ENCODE data around the gene ATP8B1. TPM values are rescaled to one million over a fixed set of nuclear protein-coding genes. Genes with fewer than 3 reads are reported as not detected.

The ATP8B1 gene
- total RNA-seq, 1 experiment from 2014 or later: 5.6 TPM

DNA sequence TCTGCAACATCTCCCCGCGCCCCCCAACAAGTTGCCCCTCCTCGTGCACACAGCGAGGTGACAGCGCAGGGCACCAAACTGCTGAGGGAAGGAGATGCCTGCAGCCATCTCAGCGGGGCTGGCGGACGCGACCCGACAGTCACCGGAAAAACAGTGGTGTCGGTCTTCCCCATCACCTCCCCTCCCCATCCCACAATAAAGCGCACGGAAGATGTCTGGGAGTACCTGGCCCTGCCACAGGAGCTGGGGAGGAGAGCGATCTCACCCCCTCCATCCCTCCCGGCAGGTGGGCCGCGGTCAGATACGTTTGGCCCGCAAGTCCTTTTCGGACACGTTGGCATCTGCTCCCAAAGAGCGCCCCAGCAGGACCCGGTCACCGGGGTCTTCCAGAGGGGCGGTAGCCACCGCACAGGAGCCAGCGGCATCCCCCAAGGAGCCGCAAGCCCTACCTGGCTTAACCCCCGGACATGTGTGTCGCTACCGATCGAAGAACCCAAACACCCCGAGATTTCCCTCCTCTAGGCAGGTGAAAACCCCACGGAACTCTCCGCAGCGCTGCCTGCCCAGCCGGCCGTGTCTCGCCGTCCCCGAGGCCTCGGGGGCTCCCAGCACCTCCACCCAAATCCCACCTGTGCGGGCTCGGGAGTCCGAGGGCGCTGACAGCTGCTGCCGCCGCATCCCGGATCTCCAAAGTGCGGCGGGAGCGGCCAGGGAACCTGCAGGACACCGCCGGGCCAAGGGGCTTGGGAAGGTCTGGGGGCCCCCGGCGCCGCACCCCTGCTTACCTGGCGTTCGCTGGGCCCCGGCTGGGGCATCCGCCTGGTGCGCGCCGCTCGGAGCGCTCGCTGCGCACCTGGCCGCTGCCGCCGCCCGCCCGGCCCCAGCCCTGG is 657 bp downstream of the ATP8B1 start:
- Mint-ChIP-seq H3K4me1 (peaks cover 23% of the 10 kb centered on the region), H3K36me3 (no peaks in the 10 kb centered on the region), H3K27ac (no peak overlapping the region), H3K4me3 (peak overlapping the region; percentile 88), H3K9me3 (no peaks in the 10 kb centered on the region), H3K27me3 (ENCODE audit: low read depth) (peaks cover 53% of the 10 kb centered on the region)
- peak; percentile 42 for DNase-seq (ENCODE audit: low spot score)
- ChIA-PET POLR2A (interaction anchor here (1.2 kb wide), 2 partner anchors 16 to 181 kb away, joined by 3 to 4 read pairs; partner anchors contain the start of gene NARS1), CTCF (interaction anchor here (1.0 to 1.2 kb wide), 4 partner anchors 41 to 172 kb away, joined by 3 to 4 read pairs (median 4); no protein-coding TSS in a partner anchor)
- peak; percentile 13 for ATAC-seq
- TF ChIP-seq EMX1 (CRISPR knock-in tag; IDR thresholded peaks at IDR 0.05) (no peak), TCF7 (CRISPR knock-in tag; IDR thresholded peaks at IDR 0.05; ENCODE audit: low read depth) (no peak), RORB (CRISPR knock-in tag; IDR thresholded peaks at IDR 0.05) (no peak), OVOL2 (CRISPR knock-in tag; IDR thresholded peaks at IDR 0.05; ENCODE audit: borderline replicate concordance) (no peak), NFYB (CRISPR knock-in tag; conservative IDR thresholded peaks at IDR 0.05; ENCODE audit: low read depth) (no peak), ATF1 (CRISPR knock-in tag; IDR thresholded peaks at IDR 0.05) (no peak), NFE2L1 (CRISPR knock-in tag; IDR thresholded peaks at IDR 0.05) (no peak), ZNF121 (CRISPR knock-in tag; IDR thresholded peaks at IDR 0.05) (no peak), MYBL2 (CRISPR knock-in tag; IDR thresholded peaks at IDR 0.05) (no peak), FOXK1 (CRISPR knock-in tag; IDR thresholded peaks at IDR 0.05) (no peak), KAT7 (CRISPR knock-in tag; IDR thresholded peaks at IDR 0.05; ENCODE audit: borderline replicate concordance) (no peak)
- TF ChIP-seq, protein P1, sequence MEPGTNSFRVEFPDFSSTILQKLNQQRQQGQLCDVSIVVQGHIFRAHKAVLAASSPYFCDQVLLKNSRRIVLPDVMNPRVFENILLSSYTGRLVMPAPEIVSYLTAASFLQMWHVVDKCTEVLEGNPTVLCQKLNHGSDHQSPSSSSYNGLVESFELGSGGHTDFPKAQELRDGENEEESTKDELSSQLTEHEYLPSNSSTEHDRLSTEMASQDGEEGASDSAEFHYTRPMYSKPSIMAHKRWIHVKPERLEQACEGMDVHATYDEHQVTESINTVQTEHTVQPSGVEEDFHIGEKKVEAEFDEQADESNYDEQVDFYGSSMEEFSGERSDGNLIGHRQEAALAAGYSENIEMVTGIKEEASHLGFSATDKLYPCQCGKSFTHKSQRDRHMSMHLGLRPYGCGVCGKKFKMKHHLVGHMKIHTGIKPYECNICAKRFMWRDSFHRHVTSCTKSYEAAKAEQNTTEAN (CRISPR knock-in tag; IDR thresholded peaks at IDR 0.05): no peak
- TF ChIP-seq, protein P2, sequence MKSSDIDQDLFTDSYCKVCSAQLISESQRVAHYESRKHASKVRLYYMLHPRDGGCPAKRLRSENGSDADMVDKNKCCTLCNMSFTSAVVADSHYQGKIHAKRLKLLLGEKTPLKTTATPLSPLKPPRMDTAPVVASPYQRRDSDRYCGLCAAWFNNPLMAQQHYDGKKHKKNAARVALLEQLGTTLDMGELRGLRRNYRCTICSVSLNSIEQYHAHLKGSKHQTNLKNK (CRISPR knock-in tag; IDR thresholded peaks at IDR 0.05): no peak

DNA sequence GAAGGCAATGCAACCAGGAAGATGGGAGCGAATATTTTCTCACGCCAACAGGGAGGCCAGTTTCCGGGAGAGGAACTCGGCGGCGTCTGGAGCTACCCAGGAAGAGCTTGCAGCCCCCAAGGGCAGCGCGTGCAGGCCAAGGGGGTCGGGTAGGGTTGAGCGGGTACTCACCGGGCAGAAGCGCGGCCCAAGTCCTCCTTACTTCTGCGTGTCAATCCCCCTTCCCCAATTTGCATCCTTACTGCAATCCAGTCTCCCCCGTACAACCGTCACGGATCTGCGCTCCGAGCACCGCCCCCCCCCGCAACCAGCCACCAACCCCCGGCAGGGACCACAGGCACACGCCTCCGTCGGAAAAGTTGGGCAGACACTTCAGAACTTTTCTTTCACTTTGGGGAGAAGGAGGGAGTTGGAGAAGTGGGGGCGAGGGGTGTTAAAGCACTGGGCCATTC is 1.3 kb downstream of the ATP8B1 start:
- Mint-ChIP-seq H3K9me3 (no peaks in the 10 kb centered on the region), H3K27ac (no peak overlapping the region), H3K36me3 (no peaks in the 10 kb centered on the region), H3K4me3 (peak overlapping the region; percentile 88), H3K4me1 (peaks cover 28% of the 10 kb centered on the region), H3K27me3 (ENCODE audit: low read depth) (peaks cover 53% of the 10 kb centered on the region)
- DNase-seq (ENCODE audit: low spot score) (peak; percentile 23), ATAC-seq (peak; percentile 3; the same call in 1 of the 2 replicates)
- TF ChIP-seq ESRRA (CRISPR knock-in tag; IDR thresholded peaks at IDR 0.05; ENCODE audit: borderline replicate concordance) (no peak), RORB (CRISPR knock-in tag; IDR thresholded peaks at IDR 0.05) (no peak), IRF2 (CRISPR knock-in tag; IDR thresholded peaks at IDR 0.05; ENCODE audit: borderline replicate concordance, low read depth) (no peak), CREB1 (CRISPR knock-in tag; IDR thresholded peaks at IDR 0.05) (no peak)
- TF ChIP-seq, protein P1 (CRISPR knock-in tag; IDR thresholded peaks at IDR 0.05): no peak
- TF ChIP-seq, protein P3, sequence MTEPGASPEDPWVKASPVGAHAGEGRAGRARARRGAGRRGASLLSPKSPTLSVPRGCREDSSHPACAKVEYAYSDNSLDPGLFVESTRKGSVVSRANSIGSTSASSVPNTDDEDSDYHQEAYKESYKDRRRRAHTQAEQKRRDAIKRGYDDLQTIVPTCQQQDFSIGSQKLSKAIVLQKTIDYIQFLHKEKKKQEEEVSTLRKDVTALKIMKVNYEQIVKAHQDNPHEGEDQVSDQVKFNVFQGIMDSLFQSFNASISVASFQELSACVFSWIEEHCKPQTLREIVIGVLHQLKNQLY (CRISPR knock-in tag; IDR thresholded peaks at IDR 0.05): no peak
- TF ChIP-seq, protein P4, sequence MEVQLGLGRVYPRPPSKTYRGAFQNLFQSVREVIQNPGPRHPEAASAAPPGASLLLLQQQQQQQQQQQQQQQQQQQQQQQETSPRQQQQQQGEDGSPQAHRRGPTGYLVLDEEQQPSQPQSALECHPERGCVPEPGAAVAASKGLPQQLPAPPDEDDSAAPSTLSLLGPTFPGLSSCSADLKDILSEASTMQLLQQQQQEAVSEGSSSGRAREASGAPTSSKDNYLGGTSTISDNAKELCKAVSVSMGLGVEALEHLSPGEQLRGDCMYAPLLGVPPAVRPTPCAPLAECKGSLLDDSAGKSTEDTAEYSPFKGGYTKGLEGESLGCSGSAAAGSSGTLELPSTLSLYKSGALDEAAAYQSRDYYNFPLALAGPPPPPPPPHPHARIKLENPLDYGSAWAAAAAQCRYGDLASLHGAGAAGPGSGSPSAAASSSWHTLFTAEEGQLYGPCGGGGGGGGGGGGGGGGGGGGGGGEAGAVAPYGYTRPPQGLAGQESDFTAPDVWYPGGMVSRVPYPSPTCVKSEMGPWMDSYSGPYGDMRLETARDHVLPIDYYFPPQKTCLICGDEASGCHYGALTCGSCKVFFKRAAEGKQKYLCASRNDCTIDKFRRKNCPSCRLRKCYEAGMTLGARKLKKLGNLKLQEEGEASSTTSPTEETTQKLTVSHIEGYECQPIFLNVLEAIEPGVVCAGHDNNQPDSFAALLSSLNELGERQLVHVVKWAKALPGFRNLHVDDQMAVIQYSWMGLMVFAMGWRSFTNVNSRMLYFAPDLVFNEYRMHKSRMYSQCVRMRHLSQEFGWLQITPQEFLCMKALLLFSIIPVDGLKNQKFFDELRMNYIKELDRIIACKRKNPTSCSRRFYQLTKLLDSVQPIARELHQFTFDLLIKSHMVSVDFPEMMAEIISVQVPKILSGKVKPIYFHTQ (CRISPR knock-in tag; IDR thresholded peaks at IDR 0.05): no peak
- TF ChIP-seq, protein P5, sequence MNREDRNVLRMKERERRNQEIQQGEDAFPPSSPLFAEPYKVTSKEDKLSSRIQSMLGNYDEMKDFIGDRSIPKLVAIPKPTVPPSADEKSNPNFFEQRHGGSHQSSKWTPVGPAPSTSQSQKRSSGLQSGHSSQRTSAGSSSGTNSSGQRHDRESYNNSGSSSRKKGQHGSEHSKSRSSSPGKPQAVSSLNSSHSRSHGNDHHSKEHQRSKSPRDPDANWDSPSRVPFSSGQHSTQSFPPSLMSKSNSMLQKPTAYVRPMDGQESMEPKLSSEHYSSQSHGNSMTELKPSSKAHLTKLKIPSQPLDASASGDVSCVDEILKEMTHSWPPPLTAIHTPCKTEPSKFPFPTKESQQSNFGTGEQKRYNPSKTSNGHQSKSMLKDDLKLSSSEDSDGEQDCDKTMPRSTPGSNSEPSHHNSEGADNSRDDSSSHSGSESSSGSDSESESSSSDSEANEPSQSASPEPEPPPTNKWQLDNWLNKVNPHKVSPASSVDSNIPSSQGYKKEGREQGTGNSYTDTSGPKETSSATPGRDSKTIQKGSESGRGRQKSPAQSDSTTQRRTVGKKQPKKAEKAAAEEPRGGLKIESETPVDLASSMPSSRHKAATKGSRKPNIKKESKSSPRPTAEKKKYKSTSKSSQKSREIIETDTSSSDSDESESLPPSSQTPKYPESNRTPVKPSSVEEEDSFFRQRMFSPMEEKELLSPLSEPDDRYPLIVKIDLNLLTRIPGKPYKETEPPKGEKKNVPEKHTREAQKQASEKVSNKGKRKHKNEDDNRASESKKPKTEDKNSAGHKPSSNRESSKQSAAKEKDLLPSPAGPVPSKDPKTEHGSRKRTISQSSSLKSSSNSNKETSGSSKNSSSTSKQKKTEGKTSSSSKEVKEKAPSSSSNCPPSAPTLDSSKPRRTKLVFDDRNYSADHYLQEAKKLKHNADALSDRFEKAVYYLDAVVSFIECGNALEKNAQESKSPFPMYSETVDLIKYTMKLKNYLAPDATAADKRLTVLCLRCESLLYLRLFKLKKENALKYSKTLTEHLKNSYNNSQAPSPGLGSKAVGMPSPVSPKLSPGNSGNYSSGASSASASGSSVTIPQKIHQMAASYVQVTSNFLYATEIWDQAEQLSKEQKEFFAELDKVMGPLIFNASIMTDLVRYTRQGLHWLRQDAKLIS (CRISPR knock-in tag; IDR thresholded peaks at IDR 0.05; ENCODE audit: borderline replicate concordance): no peak
- CTCF ChIA-PET: interaction anchor here (1.1 kb wide), 1 partner anchor 171 kb away, joined by 3 read pairs; no protein-coding TSS in a partner anchor
- POLR2A ChIA-PET: interaction anchor here (1.2 kb wide), 1 partner anchor 180 kb away, joined by 3 read pairs; the partner anchor contains the start of gene NARS1
